GM18870 (cell line): ENCODE results near the gene FUS.
"Not testable (repeated sequence)": the region's sequence is repeated elsewhere in the genome, so short reads cannot be mapped to it uniquely, and the experiment has no call there.

Experiments used
- ATAC-seq: cut with Tn5 transposase; IDR thresholded peaks from one replicate; pipeline ENCODE4 v1.9.1; 2021; ENCODE audit warnings: moderate library complexity; ENCODE audit not compliant: unreplicated experiment

The FUS gene

DNA sequence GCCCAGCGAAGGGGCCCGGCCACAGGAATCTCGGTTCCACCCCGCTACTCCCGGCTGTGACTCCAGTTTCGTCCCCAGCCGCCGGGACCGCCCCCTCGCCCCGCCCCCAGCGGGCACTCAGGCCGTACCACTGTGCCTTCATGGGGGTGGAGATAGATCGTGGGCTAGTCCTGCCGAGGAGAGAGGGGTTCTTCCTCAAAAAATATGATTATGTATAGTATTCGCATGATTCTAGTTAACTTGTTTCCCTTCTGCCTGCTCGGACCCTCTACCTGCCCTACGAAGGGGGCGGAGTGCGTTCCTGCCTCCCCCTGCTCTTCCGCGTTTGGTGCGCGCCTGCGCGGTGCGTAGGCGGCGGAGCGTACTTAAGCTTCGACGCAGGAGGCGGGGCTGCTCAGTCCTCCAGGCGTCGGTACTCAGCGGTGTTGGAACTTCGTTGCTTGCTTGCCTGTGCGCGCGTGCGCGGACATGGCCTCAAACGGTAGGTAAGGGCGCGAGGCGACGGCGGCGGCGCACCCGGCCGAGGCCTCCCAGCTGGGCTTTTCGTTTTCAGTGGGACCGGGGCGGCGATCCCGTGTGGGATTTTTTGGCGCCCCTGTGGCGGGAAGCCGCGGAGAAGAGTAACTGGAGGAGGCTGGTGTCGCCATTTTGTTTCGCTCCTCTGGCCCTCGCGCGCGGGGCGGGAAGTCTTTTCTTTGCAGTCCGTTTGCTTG lies at the start of gene FUS:
FUS (plus strand) TSS at position 393 of the 713 bp plus-strand sequence; CDS start at position 469, 76 bp downstream.
- ATAC-seq, result peak; percentile 59

GRCh38 chr16:31130336-31130891 lies 49.5 kb upstream of the FUS start:
- ATAC-seq, result no peak

GRCh38 chr16:31130899-31131298 lies 49.0 kb upstream of the FUS start:
- no peak for ATAC-seq

- ATAC-seq, result no peak
These were observed 48.5 kb upstream of the FUS start for GRCh38 chr16:31131416-31131815.

- no peak for ATAC-seq
These were observed 48.1 kb upstream of the FUS start for GRCh38 chr16:31131841-31132271.

DNA sequence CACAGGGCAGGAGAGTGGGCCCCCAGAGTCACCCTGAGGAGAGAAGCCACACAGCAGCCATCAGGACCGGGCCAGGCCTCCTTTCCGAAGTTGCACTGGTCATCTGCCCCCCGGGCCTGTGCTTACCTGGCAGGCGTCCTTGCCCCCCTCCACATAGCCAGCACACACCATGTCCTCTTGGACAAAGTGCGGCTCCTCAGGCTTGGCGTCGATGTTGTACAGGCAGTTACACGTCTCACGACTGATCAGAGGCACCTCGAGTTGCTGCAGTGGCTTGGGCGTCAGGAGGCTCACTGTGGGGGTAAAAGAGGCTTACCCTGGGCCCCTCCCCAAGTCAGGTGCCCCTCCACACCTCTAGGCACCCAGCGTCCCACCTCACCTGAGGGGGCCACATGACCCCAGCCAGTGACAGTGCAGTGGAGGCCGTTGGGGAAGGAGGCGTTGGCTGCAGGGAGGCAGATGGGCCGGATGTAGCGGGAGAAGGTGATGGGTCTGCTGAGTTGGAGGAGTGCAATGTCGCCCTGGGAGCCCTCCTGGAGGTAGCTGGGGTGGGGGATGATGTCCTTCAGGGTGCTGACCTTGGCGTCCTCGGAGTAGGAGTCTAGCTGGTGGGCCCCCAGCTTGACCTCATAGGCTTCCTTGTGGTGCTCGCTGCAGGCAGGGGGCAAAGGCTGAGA lies 47.5 kb upstream of the FUS start:
- no peak for ATAC-seq

- no peak for ATAC-seq
These were observed 46.9 kb upstream of the FUS start for GRCh38 chr16:31133046-31133501.

DNA sequence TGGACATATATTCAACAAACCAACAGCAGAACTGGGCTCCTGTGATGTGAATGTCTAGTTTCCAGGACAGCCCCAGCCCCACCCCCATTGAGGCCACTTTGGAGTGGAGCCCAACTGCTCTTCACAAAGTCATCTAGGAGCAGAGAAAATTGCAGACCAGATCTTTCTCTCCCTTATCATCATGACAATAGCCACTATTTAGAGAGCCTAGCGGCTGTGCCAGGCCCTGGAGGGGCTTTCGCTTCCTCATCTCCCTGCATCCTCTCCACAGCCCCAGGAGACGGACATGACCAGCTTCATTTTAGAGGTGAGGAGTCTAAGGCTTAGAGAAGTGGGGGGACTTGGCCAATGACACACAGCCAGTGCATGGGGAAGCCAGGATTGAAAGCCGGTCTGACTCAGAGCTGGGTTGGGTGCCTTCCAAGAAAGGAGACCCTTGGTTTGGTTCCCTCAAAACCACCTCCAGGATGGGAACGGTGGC lies 45.8 kb upstream of the FUS start:
- no peak for ATAC-seq

DNA sequence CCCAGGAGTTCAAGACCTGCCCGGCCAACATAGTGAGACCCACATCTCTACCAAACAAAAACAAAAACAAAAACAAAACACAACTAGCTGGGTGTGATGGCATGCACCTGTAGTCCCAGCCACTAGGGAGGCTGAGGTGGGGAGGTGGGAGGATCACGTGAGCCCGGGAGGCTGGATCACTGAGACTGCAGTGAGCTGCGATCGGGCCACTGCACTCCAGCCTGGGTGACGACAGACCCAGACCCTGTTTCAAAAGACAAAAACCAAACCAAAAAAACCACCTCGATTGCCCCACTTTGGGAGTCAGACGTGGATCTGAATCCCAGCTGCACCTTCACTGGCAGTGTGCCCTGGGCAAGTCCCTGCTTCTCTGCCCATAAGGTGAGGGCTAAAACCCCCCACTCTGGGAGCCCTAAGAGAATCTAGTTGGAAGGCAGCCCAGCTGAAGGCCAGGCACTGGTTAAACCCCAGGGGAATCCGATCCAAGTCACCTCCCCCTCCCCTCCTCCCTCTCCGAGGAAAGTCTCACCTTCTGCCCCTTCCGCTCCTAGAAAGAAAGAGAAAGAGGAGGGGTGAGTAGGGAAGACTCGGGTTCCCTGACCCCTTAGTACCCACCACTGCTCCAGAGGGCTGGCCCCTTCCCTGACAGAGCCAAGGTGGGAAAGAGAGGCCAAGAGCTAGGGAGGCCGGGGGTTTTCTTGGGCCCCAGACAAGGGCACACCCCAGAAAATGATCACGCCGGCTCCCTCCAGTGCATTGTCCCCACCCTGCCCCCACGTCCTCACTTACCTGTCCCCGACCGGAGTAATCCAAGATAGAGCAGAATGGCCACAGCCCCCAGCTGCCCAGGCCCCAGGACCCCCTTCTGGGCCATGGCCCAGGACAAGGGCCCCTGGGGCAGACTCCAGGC lies 45.1 kb upstream of the FUS start:
- no peak for ATAC-seq

DNA sequence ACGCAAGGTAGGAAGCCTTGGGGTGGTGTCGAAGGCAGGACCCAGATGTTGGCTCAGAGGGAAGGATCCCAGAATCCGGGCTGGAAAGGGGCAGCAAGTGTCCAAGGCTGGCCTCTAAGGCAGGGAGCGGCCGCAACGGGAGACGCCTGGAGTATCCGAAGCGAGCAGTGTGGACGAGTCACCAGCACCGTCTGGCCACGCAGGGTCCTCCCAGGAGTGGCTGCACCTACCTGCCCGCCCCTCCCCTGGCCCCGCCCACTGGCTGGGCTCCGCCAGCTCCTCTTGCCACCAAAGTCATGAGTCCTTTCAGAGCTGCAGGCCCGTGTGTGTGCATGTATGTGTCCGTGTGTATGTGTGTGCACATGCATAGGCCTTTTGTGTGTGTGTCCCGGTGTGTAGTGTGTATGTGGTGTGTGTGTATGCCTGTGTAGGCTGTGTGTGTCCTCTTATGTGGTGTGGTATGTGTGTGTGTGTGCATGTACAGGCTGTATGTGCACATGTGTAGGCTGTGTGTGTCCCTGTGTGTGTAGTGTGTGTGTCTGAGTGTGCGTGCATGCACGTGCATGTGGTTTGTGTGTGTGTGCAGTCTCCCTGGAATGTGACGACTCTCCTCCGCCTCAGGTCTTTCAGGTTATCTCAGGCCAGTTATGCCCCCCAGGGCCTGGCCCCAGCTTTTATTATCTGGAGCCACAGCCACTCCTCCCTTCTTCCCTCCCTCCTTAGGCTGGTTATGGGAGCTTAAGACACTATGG lies 44.2 kb upstream of the FUS start, which contains the start of gene PRSS8:
PRSS8 (minus strand) TSS at position 193 of the 752 bp plus-strand sequence. CDS start 229 bp downstream, outside the sequence.
- ATAC-seq, result no peak

GRCh38 chr16:31136287-31136662 lies 43.7 kb upstream of the FUS start:
- ATAC-seq, result no peak

- not testable (repeated sequence) for ATAC-seq
These were observed 43.0 kb upstream of the FUS start for GRCh38 chr16:31136822-31137499.

- no peak for ATAC-seq
These were observed 41.0 kb upstream of the FUS start for GRCh38 chr16:31138621-31139578.

GRCh38 chr16:31141071-31141469 lies 38.9 kb upstream of the FUS start:
- ATAC-seq, result not testable (repeated sequence)

DNA sequence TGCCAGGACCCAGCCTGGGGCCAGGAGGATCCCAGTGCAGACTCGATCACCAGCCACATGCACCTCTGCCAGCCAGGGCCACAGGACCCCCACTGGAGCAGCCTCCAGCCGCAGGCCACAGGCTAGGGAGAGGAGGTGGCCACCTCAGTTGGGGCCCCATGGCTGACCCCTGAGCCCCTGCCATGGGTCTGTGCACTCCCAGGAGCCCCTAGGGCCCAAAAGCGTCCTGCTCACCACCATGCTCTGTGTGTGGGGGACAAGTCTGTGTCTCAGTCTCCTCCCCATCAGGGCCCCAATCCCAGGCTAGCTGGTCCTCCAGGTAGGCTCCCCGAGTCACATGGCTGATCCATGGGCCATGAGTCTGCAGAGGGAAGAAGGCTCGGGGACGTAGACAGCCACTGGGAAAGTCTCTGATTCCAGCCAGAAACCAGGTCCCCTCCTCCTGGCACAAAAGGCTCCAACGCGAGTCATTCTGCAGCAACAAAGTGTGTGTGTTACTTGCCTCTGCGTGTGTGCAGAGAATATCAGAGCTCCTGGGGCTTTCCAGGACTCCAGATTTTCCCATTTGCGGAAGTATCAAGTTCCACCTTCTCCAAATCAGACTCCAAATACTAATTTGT lies 38.3 kb upstream of the FUS start:
- peak; percentile 20 for ATAC-seq

DNA sequence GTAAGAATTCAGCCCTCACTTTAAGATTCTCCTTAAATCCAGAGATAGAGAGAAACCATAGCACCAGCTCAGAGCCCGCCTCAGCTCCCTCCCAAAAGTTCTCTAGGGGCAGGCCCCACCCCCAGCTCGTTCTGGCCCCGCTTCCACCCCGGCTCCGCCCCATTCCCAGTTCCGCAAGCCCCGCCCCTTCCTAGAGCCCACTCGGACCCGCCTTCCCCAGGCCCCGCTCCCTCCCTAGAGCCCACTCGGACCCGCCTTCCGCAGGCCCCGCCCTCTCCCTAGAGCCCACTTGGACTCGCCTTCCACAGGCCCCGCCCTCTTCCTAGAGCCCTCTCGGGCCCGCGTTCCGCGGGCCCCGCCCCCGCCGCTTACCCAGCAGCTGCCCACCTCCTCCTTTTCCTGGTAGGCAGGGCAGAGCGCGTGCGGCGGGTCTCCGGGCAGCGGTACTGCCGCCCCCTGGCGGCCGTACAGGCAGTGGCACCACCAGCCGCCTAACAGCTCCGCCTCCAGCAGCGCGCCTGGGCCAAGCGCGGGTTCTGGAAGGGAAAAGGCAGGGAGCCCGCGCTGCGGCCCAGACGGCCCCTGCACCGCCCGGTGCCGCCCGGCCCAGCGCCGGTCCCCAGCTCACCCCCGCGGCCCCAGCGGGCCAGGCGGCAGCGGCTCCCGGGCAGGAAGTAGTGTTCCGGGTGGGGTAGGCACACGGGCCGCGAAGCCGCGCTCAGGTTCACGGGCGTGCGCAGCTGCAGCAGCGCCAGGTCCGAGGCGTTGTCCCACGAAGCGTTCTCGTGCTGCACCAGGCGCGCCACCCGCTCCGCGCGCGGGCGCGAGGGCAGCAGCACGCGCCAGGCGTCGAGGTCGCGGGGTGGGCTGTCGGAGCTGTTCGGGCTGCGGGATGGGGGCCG lies 37.6 kb upstream of the FUS start:
- peak; percentile 66 for ATAC-seq
